ENCODE measurements around the gene CCDC40. TPM values are rescaled to one million over a fixed set of nuclear protein-coding genes. Genes with fewer than 3 reads are reported as not detected.

Gene CCDC40
- total and polyA plus RNA-seq, 2 of the 13 experiments (the other 11 are each of a cell fraction or from before 2014, with no cell fraction given), result 4.1 to 5.5 TPM

- 0 out of 2 replicates have a peak, but pooled peaks have one; percentile 41 for TF ChIP-seq ZBTB39 (CRISPR knock-in tag; IDR thresholded peaks at IDR 0.05)
- TF ChIP-seq ZSCAN30 (CRISPR knock-in tag; IDR thresholded peaks at IDR 0.05), result no peak
- 0 out of 2 replicates have a peak, but pooled peaks have one; percentile 5 for TF ChIP-seq HNF1B (CRISPR knock-in tag; IDR thresholded peaks at IDR 0.05)
- peak; percentile 47 for TF ChIP-seq XRCC5 (optimal IDR thresholded peaks at IDR 0.05; ENCODE audit: low read length)
- no peak for TF ChIP-seq ZNF562 (CRISPR knock-in tag; IDR thresholded peaks at IDR 0.05; ENCODE audit: borderline replicate concordance)
- no peak for TF ChIP-seq LBX2 (CRISPR knock-in tag; IDR thresholded peaks at IDR 0.05; ENCODE audit: borderline replicate concordance)
- 0 out of 2 replicates have a peak, but pooled peaks have one; percentile 53 for TF ChIP-seq ZNF776 (CRISPR knock-in tag; IDR thresholded peaks at IDR 0.05)
- TF ChIP-seq SRSF4 (IDR thresholded peaks at IDR 0.05; ENCODE audit: low read depth, low read length, poor library complexity, severe bottlenecking), result no peak
- peak; percentile 7; the same call in 1 of the 2 replicates for TF ChIP-seq XBP1 (CRISPR knock-in tag; IDR thresholded peaks at IDR 0.05)
- TF ChIP-seq MED8 (CRISPR knock-in tag; IDR thresholded peaks at IDR 0.05; ENCODE audit: insufficient replicate concordance), result peak; percentile 76
- TF ChIP-seq SMAD3 (CRISPR knock-in tag; IDR thresholded peaks at IDR 0.05), result 0 out of 2 replicates have a peak, but pooled peaks have one; percentile 57
- 0 out of 2 replicates have a peak, but pooled peaks have one; percentile 52 for TF ChIP-seq YEATS2 (CRISPR knock-in tag; IDR thresholded peaks at IDR 0.05; ENCODE audit: borderline replicate concordance)
- TF ChIP-seq CAMTA2 (CRISPR knock-in tag; IDR thresholded peaks at IDR 0.05; ENCODE audit: borderline replicate concordance), result 0 out of 2 replicates have a peak, but pooled peaks have one; percentile 46
- peak; percentile 87 for TF ChIP-seq ZNF740 (CRISPR knock-in tag; IDR thresholded peaks at IDR 0.05)
- TF ChIP-seq SOX6 (IDR thresholded peaks at IDR 0.05), result no peak
- peak; percentile 72 for TF ChIP-seq SOX6 (CRISPR knock-in tag; IDR thresholded peaks at IDR 0.05)
- TF ChIP-seq NR2F1 (CRISPR knock-in tag; IDR thresholded peaks at IDR 0.05), result peak; percentile 19 to 52; a peak in 2 of 4 replicates
- peak; percentile 64; a peak in 3 of 4 replicates for TF ChIP-seq HMGXB4 (CRISPR knock-in tag; IDR thresholded peaks at IDR 0.05; ENCODE audit: borderline replicate concordance in 1 of 2, low read depth in 1 of 2)
- TF ChIP-seq ZNF543 (CRISPR knock-in tag; IDR thresholded peaks at IDR 0.05), result no peak
- peak; percentile 32; the same call in 1 of the 2 replicates for TF ChIP-seq TFDP1 (CRISPR knock-in tag; IDR thresholded peaks at IDR 0.05; ENCODE audit: borderline replicate concordance)
- TF ChIP-seq ZNF331 (CRISPR knock-in tag; IDR thresholded peaks at IDR 0.05), result peak; percentile 9
These were observed 44.4 kb upstream of the CCDC40 start (continued) for GRCh38 chr17:79991924-79992648.
